Measurements from ENCODE around the gene SNX25. TPM values are rescaled to one million over a fixed set of nuclear protein-coding genes. Genes with fewer than 3 reads are reported as not detected.
A peak's percentile ranks its signal among the peaks of the same experiment; 100 is the strongest.

SNX25 gene
- total and polyA plus RNA-seq, 10 of the 15 experiments (the other 5 are each of a cell fraction or from before 2014, with no cell fraction given) = 11.2 to 117 (median 62.8) TPM

- Histone ChIP-seq H3K9ac (ENCODE audit: control insufficient read depth, insufficient read depth, low read length) (no peak overlapping the region), H3K36me3 (ENCODE audit: control insufficient read depth in 2 of 2, insufficient read depth in 2 of 2, low read length in 1 of 2) (peaks cover 4 to 35% of the 10 kb centered on the region in 2 experiments), H4K20me1 (ENCODE audit: control insufficient read depth, insufficient read depth) (no peaks in the 10 kb centered on the region), H3K4me3 (no peak overlapping the region), H3K4me1 (ENCODE audit: control insufficient read depth, insufficient read depth, low read length) (peaks cover 34% of the 10 kb centered on the region), H3K79me2 (ENCODE audit: control insufficient read depth, insufficient read depth, low read length) (peaks cover 63% of the 10 kb centered on the region), H3K27ac (ENCODE audit: control insufficient read depth, insufficient read depth) (peak overlapping the region; percentile 38; the same call in 1 of the 2 replicates), H3K4me2 (ENCODE audit: control insufficient read depth, insufficient read depth) (peak overlapping the region; percentile 67; the same call in 1 of the 2 replicates), H3K9me3 (replicated peaks; ENCODE audit: control insufficient read depth, insufficient read depth, low read length) (no peaks in the 10 kb centered on the region), H3K27me3 (replicated peaks in 1 of 2; ENCODE audit: control insufficient read depth in 2 of 2, insufficient read depth in 2 of 2, low read length in 1 of 2) (no peaks in the 10 kb centered on the region), H2AFZ (ENCODE audit: control insufficient read depth, low read depth, low read length) (no peak overlapping the region)
- FAIRE-seq (no peak), DNase-seq (ENCODE audit: low read depth, low spot score) (no peak), ATAC-seq (no peak)
- SMC1A ChIA-PET (ENCODE audit: uncharacterized antibody, unreplicated experiment) = interaction anchor here (0.6 to 3.7 kb wide), 18 partner anchors 10 to 122 kb away, joined by 3 to 16 read pairs (median 4); partner anchors contain the start of gene SNX25
- 82% methylated on average over 3 of the region's 3 CpGs for WGBS (ENCODE audit: insufficient coverage, insufficient replicate concordance, low lambda C conversion rate, missing lambda C conversion rate)
- intact Hi-C loops (cut with micrococcal nuclease; ENCODE audit: unreplicated experiment) (no loop called here), in situ Hi-C loops (cut with MboI) (no loop called here)
- CTCF ChIA-PET = interaction anchor here (0.6 to 1.3 kb wide), 6 partner anchors 9 to 341 kb away, joined by 3 to 7 read pairs (median 3); no protein-coding TSS in a partner anchor
- TF ChIP-seq MLLT1 (IDR thresholded peaks at IDR 0.05) (no peak), FOXK2 (IDR thresholded peaks at IDR 0.05) (no peak)
- POLR2A ChIA-PET = interaction anchor here (0.6 to 1.1 kb wide), 8 partner anchors 17 to 1458 kb away, joined by 3 to 6 read pairs (median 4); no protein-coding TSS in a partner anchor
- RAD21 ChIA-PET (ENCODE audit: unreplicated experiment) = interaction anchor here (0.7 to 3.1 kb wide), 6 partner anchors 9 to 105 kb away, joined by 3 to 15 read pairs (median 4); no protein-coding TSS in a partner anchor
- no TSS peak for BruUV-seq (replicated peaks)
Observed at GRCh38 chr4:185256446-185256845, 47.0 kb downstream of the SNX25 start.

- ChIA-PET CTCF (interaction anchor here (0.7 to 1.3 kb wide), 4 partner anchors 9 to 112 kb away, joined by 3 to 7 read pairs (median 4); no protein-coding TSS in a partner anchor), POLR2A (interaction anchor here (0.6 to 0.9 kb wide), 5 partner anchors 17 to 215 kb away, joined by 3 to 4 read pairs (median 3); no protein-coding TSS in a partner anchor), RAD21 (ENCODE audit: unreplicated experiment) (interaction anchor here (0.7 to 3.1 kb wide), 8 partner anchors 10 to 104 kb away, joined by 3 to 15 read pairs (median 4); no protein-coding TSS in a partner anchor), SMC1A (ENCODE audit: uncharacterized antibody, unreplicated experiment) (interaction anchor here (0.6 to 3.7 kb wide), 19 partner anchors 9 to 122 kb away, joined by 3 to 16 read pairs (median 4); partner anchors contain the start of gene SNX25)
- H3K79me2 ChIP-seq (ENCODE audit: control insufficient read depth, insufficient read depth, low read length) = peaks cover 61% of the 10 kb centered on the region
- in situ Hi-C loops (cut with MboI) (no loop called here), intact Hi-C loops (cut with micrococcal nuclease; ENCODE audit: unreplicated experiment) (no loop called here)
- DNase-seq (ENCODE audit: low read depth, low spot score) (no peak), ATAC-seq (peak; percentile 62), FAIRE-seq (no peak)
- no peak overlapping the region for H3K9ac ChIP-seq (ENCODE audit: control insufficient read depth, insufficient read depth, low read length)
- TF ChIP-seq MEF2B (IDR thresholded peaks at IDR 0.05; ENCODE audit: partially characterized antibody, poor library complexity, severe bottlenecking) = peak; percentile 77
- TF ChIP-seq ZNF384 (IDR thresholded peaks at IDR 0.05; ENCODE audit: borderline replicate concordance, low read depth, low read length) = peak; percentile 70
- TF ChIP-seq MTA3 (IDR thresholded peaks at IDR 0.05; ENCODE audit: borderline replicate concordance, low read length) = no peak
- peak; percentile 12; the same call in 1 of the 2 replicates for TF ChIP-seq RUNX3 (IDR thresholded peaks at IDR 0.05; ENCODE audit: low read length)
- TF ChIP-seq KLF5 (IDR thresholded peaks at IDR 0.05; ENCODE audit: partially characterized antibody) = no peak
- H3K27ac ChIP-seq (ENCODE audit: control insufficient read depth, insufficient read depth) = peak overlapping the region; percentile 24; the same call in 1 of the 2 replicates
- H2AFZ ChIP-seq (ENCODE audit: control insufficient read depth, low read depth, low read length) = no peak overlapping the region
- H3K4me1 ChIP-seq (ENCODE audit: control insufficient read depth, insufficient read depth, low read length) = peaks cover 36% of the 10 kb centered on the region
- no peak overlapping the region for H3K4me3 ChIP-seq
- no peaks in the 10 kb centered on the region for H3K9me3 ChIP-seq (replicated peaks; ENCODE audit: control insufficient read depth, insufficient read depth, low read length)
- no peaks in the 10 kb centered on the region for H3K27me3 ChIP-seq (replicated peaks in 1 of 2; ENCODE audit: control insufficient read depth in 2 of 2, insufficient read depth in 2 of 2, low read length in 1 of 2)
- H4K20me1 ChIP-seq (ENCODE audit: control insufficient read depth, insufficient read depth) = no peaks in the 10 kb centered on the region
- BruUV-seq (replicated peaks) = no TSS peak
- peaks cover 4 to 34% of the 10 kb centered on the region in 2 experiments for H3K36me3 ChIP-seq (ENCODE audit: control insufficient read depth in 2 of 2, insufficient read depth in 2 of 2, low read length in 1 of 2)
- no peak overlapping the region for H3K4me2 ChIP-seq (ENCODE audit: control insufficient read depth, insufficient read depth)
- WGBS (ENCODE audit: insufficient coverage, insufficient replicate concordance, low lambda C conversion rate, missing lambda C conversion rate) = 40% methylated on average over 3 of the region's 3 CpGs
Observed at GRCh38 chr4:185257086-185257485, 47.7 kb downstream of the SNX25 start.
